PC-3 (cell line): ENCODE results near the gene CD81. TPM values are rescaled to one million over a fixed set of nuclear protein-coding genes. Genes with fewer than 3 reads are reported as not detected.

Experiments
- ATAC-seq: fragments of 200-7000 bp; cut with Tn5 transposase; 2 replicates; pipeline ENCODE4 v1.9.1; 2020; ENCODE audit warnings: mild to moderate bottlenecking, moderate library complexity
- BruUV-seq: library from RNA; stranded (reverse); fragments of 400-500 nt; replicated peaks from 2 replicates; lab custom pipeline; 2021; lab: Mats Ljungman, UMichigan
- CTCF ChIA-PET: fragments of 300-600 bp; sonication (Branson Sonifier 250); formaldehyde crosslinking; loops from one replicate; lab custom pipeline; 2022; ENCODE audit warnings: antibody characterized with exemption; lab: Charles Lee
- POLR2A ChIA-PET: fragments of 300-600 bp; sonication (Branson Sonifier 250); formaldehyde crosslinking; loops from one replicate; lab custom pipeline; 2022; ENCODE audit warnings: antibody characterized with exemption; ENCODE audit not compliant: unreplicated experiment; lab: Charles Lee
- DNase-seq: peaks from one replicate; pipeline ENCODE4 v3.0.0-alpha.2; 2015
- H2AFZ ChIP-seq: fragments of 300-600 bp; sonication (generic); 2 replicates; pipeline ENCODE4 v1.6.0; 2016; ENCODE audit warnings: antibody characterized with exemption, low read length
- H3F3A ChIP-seq: fragments of 300-600 bp; sonication (generic); one replicate; pipeline ENCODE4 v1.6.0; 2017; ENCODE audit warnings: antibody characterized with exemption, low read length, control low read depth, mild to moderate bottlenecking; ENCODE audit not compliant: unreplicated experiment
- H3K27ac ChIP-seq: fragments of 300-600 bp; sonication (generic); 2 replicates; pipeline ENCODE4 v1.5.1; 2016; ENCODE audit warnings: mild to moderate bottlenecking, low read length
- H3K27me3 ChIP-seq: fragments of 300-600 bp; sonication (generic); 2 replicates; pipeline ENCODE4 v1.6.1; 2016; ENCODE audit warnings: low read length, mixed read lengths
- H3K36me3 ChIP-seq: fragments of 300-600 bp; sonication (generic); 2 replicates; pipeline ENCODE4 v1.6.1; 2016; ENCODE audit warnings: low read depth, mixed run types, low read length, mixed read lengths
- H3K4me1 ChIP-seq: fragments of 300-600 bp; sonication (generic); 2 replicates; pipeline ENCODE4 v1.5.1; 2016; ENCODE audit warnings: low read length; ENCODE audit not compliant: insufficient read depth
- H3K4me2 ChIP-seq: fragments of 300-600 bp; sonication (generic); 2 replicates; pipeline ENCODE4 v1.6.0; 2016; ENCODE audit warnings: low read length
- H3K4me3 ChIP-seq: fragments of 300-600 bp; sonication (generic); 2 replicates; pipeline ENCODE4 v1.5.1; 2016; ENCODE audit warnings: mild to moderate bottlenecking, low read length, mixed read lengths
- H3K79me2 ChIP-seq: fragments of 300-600 bp; sonication (generic); 2 replicates; pipeline ENCODE4 v1.6.1; 2017; ENCODE audit warnings: low read length, mixed read lengths
- H3K9ac ChIP-seq: fragments of 300-600 bp; sonication (generic); 2 replicates; pipeline ENCODE4 v1.6.0; 2016; ENCODE audit warnings: mild to moderate bottlenecking, low read length
- H3K9me2 ChIP-seq: fragments of 300-600 bp; sonication (generic); replicated peaks from 2 replicates; pipeline ENCODE4 v1.6.1; 2016; ENCODE audit warnings: mixed run types, low read length, mixed read lengths
- H3K9me3 ChIP-seq: fragments of 300-600 bp; sonication (generic); 2 replicates; pipeline ENCODE4 v1.6.1; 2016; ENCODE audit warnings: low read length, mixed read lengths
- H4K20me1 ChIP-seq: fragments of 300-600 bp; sonication (generic); 2 replicates; pipeline ENCODE4 v1.6.1; 2016; ENCODE audit warnings: low read length, mixed read lengths
- CTCF ChIP-seq: fragments of 300-600 bp; sonication (generic); conservative IDR thresholded peaks from 2 replicates; pipeline ENCODE4 v1.5.1; 2017; ENCODE audit warnings: antibody characterized with exemption, low read depth, mild to moderate bottlenecking, low read length
- EZH2 ChIP-seq: fragments of 300-600 bp; sonication (generic); IDR thresholded peaks from one replicate; pipeline ENCODE4 v1.6.1; 2017; ENCODE audit warnings: antibody characterized with exemption, mild to moderate bottlenecking, low read length; ENCODE audit not compliant: unreplicated experiment
- EZH2phosphoT487 ChIP-seq: fragments of 300-600 bp; sonication (generic); IDR thresholded peaks from 2 replicates; pipeline ENCODE4 v1.6.1; 2018; ENCODE audit warnings: mild to moderate bottlenecking, antibody characterized with exemption, low read length, borderline replicate concordance
- intact Hi-C: fragments of 100-400 bp; cut with micrococcal nuclease; formaldehyde crosslinking; loops from 2 replicates; pipeline ENCODE4 v1.9.0; 2023
- total RNA-seq: library from RNA; depleted of rRNA; stranded (reverse); fragments of >200 nt; gene quantifications from 2 replicates; pipeline ENCODE4 v1.2.3, GENCODE V29; 2014

Gene CD81
- total RNA-seq, 1 experiment from 2014 or later, result 134 TPM

- Histone ChIP-seq H3K4me2 (no peak overlapping the region), H4K20me1 (no peaks in the 10 kb centered on the region), H3K9me3 (no peaks in the 10 kb centered on the region), H3K9ac (no peak overlapping the region), H2AFZ (no peak overlapping the region), H3K36me3 (no peaks in the 10 kb centered on the region), H3K9me2 (no peaks in the 10 kb centered on the region), H3F3A (no peaks in the 10 kb centered on the region), H3K4me1 (0 out of 2 replicates have a peak, but pooled peaks cover 3% of the 10 kb centered on the region), H3K27me3 (no peaks in the 10 kb centered on the region), H3K27ac (no peak overlapping the region), H3K79me2 (no peaks in the 10 kb centered on the region), H3K4me3 (no peak overlapping the region)
- POLR2A ChIA-PET, result interaction anchor here (0.6 kb wide), 2 partner anchors 13 to 103 kb away, joined by 3 read pairs; no protein-coding TSS in a partner anchor
- BruUV-seq, result no TSS peak
- CTCF ChIA-PET, result interaction anchor here (1.0 to 2.4 kb wide), 3 partner anchors 21 to 144 kb away, joined by 3 to 44 read pairs (median 4); partner anchors contain the start of gene TSSC4
- no peak for TF ChIP-seq CTCF
- TF ChIP-seq EZH2, result no peak
- TF ChIP-seq EZH2phosphoT487, result no peak
- DNase-seq (no peak), ATAC-seq (no peak)
- intact Hi-C loops, result loop anchor here (10.0 kb wide), 1 partner anchor 463 kb away; the partner anchor contains the start of gene CDKN1C
Measured at GRCh38 chr11:2421226-2421994, 44.3 kb downstream of the CD81 start.

- no peaks in the 10 kb centered on the region for H3K36me3 ChIP-seq
- H3K9me3 ChIP-seq, result no peaks in the 10 kb centered on the region
- H2AFZ ChIP-seq, result no peak overlapping the region
- intact Hi-C loops, result loop anchor here (10.0 kb wide), 1 partner anchor 463 kb away; the partner anchor contains the start of gene CDKN1C
- H3F3A ChIP-seq, result no peaks in the 10 kb centered on the region
- CTCF ChIA-PET, result interaction anchor here (2.4 kb wide), 1 partner anchor 117 kb away, joined by 44 read pairs; no protein-coding TSS in a partner anchor
- H3K9ac ChIP-seq, result no peak overlapping the region
- TF ChIP-seq EZH2phosphoT487 (no peak), CTCF (no peak), EZH2 (no peak)
- no peak overlapping the region for H3K27ac ChIP-seq
- H3K4me3 ChIP-seq, result no peak overlapping the region
- H4K20me1 ChIP-seq, result no peaks in the 10 kb centered on the region
- H3K79me2 ChIP-seq, result no peaks in the 10 kb centered on the region
- no peaks in the 10 kb centered on the region for H3K27me3 ChIP-seq
- BruUV-seq, result no TSS peak
- 0 out of 2 replicates have a peak, but pooled peaks cover 3% of the 10 kb centered on the region for H3K4me1 ChIP-seq
- no peaks in the 10 kb centered on the region for H3K9me2 ChIP-seq
- POLR2A ChIA-PET, result interaction anchor here (0.6 kb wide), 1 partner anchor 14 kb away, joined by 3 read pairs; no protein-coding TSS in a partner anchor
- ATAC-seq (no peak), DNase-seq (no peak)
- no peak overlapping the region for H3K4me2 ChIP-seq
Measured at GRCh38 chr11:2421996-2422395, 44.9 kb downstream of the CD81 start.
